ENCODE measurements around the gene MARVELD1. TPM values are rescaled to one million over a fixed set of nuclear protein-coding genes. Genes with fewer than 3 reads are reported as not detected.

Gene MARVELD1
- total RNA-seq, 1 donor from 2014 or later, result 43.7 TPM

GRCh38 chr10:97719602-97720001, 6.1 kb downstream of the MARVELD1 start:
- Histone ChIP-seq H3K9me3 (no peaks in the 10 kb centered on the region), H3K4me3 (no peak overlapping the region), H3K27ac (peak overlapping the region; percentile 98 to 100), H3K36me3 (peaks cover 8 to 37% of the 10 kb centered on the region in 2 donors), H3K27me3 (no peaks in the 10 kb centered on the region), H3K4me1 (peaks cover 19 to 39% of the 10 kb centered on the region in 2 donors)
- DNase-seq (ENCODE audit: low spot score in 2 of 2), result no peak
- intact Hi-C loops (cut with DNase I), result loop anchor here (10.0 kb wide), 1 partner anchor 415 kb away; the partner anchor contains the start of gene R3HCC1L
- TF ChIP-seq CTCF (IDR thresholded peaks at IDR 0.05), result no peak

DNA sequence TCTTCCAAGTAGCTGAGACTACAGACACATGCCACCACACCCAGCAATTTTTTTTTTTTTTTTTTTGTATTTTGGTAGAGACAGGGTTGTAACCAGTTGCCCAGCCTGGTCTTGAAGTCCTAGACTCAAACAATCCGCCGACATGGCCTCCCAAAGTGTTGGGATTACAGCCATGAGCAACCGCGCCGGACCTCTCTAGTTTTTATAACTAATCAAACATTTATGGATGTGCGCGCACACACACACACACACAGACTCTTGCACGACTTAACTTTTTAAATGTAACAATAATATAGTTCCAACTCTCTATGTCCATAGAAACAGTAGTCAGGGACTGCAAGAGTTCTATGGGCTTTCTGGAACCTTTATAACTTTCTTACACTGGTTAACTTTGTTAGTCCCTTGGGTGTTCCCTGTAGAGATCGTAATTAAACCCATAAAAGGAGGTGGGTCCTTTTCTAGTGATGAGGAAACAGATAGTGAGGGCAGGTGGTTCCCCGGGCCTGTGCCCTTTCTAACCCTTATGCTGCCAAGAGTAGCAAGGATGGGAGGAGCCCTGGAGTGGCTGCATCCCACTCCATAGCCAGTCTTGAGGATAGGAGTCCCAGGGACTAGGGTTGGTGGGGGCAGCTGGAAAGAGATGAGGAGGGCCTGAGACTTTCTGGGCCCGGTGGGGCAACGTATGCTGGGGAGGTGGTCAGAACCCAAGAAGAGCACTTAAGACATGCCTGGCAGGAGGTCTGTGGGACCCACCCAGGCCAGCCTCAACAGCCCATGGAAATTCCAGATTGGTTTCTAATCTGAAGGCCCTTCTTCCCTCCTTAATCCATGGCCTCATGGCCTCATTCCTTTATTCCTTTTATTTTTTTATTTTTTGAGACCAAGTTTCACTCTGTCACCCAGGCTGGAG, 8.6 kb downstream of the MARVELD1 start:
- peaks cover 11 to 35% of the 10 kb centered on the region in 2 donors for H3K4me1 ChIP-seq

DNA sequence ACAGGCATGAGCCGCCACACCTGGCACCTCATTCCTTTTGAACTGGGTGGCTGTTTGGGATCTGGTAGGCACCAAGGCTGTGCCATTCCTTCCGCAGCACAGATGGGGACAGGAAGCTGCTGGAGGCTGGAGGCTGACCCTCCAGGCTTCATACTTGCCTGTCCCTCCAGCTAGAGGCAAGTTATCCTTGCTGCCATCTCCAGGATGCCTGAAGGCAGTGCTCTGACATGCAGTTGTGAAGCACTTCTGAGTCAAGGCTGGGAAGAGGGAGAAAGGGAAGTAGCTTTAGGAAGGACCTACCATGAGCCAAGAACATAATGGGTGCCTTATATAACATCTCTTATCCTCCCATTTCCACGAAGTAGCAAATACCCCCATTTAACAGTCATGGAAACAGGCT, 9.5 kb downstream of the MARVELD1 start:
- no peak for DNase-seq (ENCODE audit: low spot score in 2 of 2)

More for the DNA sequence above, 8.6 kb downstream of the MARVELD1 start:
- Histone ChIP-seq H3K36me3 (peaks cover 4 to 32% of the 10 kb centered on the region in 2 donors), H3K9me3 (no peaks in the 10 kb centered on the region), H3K4me3 (no peak overlapping the region), H3K27ac (peak overlapping the region; percentile 22 to 57), H3K27me3 (no peaks in the 10 kb centered on the region)
- intact Hi-C loops (cut with DNase I), result no loop called here
- no peak for DNase-seq (ENCODE audit: low spot score in 2 of 2)
- no peak for TF ChIP-seq CTCF (IDR thresholded peaks at IDR 0.05)

DNA sequence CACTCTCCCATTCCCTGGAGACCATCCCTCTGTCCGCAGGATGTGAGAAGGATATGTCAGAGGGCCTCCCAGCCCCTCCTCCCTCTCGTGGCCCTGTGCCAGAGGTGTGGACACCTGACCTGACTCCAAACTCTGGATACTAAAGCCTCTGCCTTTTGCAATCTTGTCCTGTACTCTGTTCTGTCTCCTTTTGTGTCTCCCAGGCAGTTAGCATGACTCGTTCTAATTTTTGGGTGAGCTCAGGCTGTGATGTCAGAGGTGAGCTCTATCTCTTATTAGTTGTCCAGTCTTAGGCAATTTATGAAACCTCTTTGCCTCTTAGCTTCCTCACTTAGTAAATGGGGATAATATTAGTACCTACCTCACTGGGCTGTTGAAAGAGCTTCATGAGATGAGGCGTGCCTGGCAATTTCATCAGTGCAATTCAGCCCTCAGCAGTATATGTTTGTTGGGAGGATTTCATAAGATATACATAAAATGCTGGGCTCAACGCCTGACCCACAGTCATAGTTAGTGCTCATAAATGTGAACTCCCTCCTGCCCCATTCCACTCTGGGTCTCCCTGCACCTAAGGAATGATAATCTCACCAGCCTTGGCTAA, 10.9 kb downstream of the MARVELD1 start:
- intact Hi-C loops (cut with DNase I), result no loop called here
- no peak for DNase-seq (ENCODE audit: low spot score in 2 of 2)
- no peaks in the 10 kb centered on the region for H3K9me3 ChIP-seq
- no peak for TF ChIP-seq CTCF (IDR thresholded peaks at IDR 0.05)
- peak overlapping the region in 1 of 2 donors; percentile 37 for H3K27ac ChIP-seq
- H3K36me3 ChIP-seq, result peaks cover 3 to 10% of the 10 kb centered on the region in 2 donors
- H3K4me3 ChIP-seq, result no peak overlapping the region
- H3K27me3 ChIP-seq, result no peaks in the 10 kb centered on the region
- peaks cover 0 to 17% of the 10 kb centered on the region in 2 donors for H3K4me1 ChIP-seq

More for the DNA sequence above, 9.5 kb downstream of the MARVELD1 start:
- TF ChIP-seq CTCF (IDR thresholded peaks at IDR 0.05), result no peak
- H3K4me1 ChIP-seq, result peaks cover 11 to 31% of the 10 kb centered on the region in 2 donors
- H3K9me3 ChIP-seq, result no peaks in the 10 kb centered on the region
- peaks cover 3 to 23% of the 10 kb centered on the region in 2 donors for H3K36me3 ChIP-seq
- intact Hi-C loops (cut with DNase I), result no loop called here
- peak overlapping the region; percentile 8 to 57 for H3K27ac ChIP-seq
- no peaks in the 10 kb centered on the region for H3K27me3 ChIP-seq
- H3K4me3 ChIP-seq, result no peak overlapping the region

GRCh38 chr10:97726636-97727178, 13.2 kb downstream of the MARVELD1 start:
- H3K27me3 ChIP-seq, result no peaks in the 10 kb centered on the region
- DNase-seq (ENCODE audit: low spot score in 2 of 2), result no peak
- intact Hi-C loops (cut with DNase I), result loop anchor here (1.0 kb wide), 1 partner anchor 12 kb away; no protein-coding TSS in a partner anchor
- H3K9me3 ChIP-seq, result no peaks in the 10 kb centered on the region
- peak overlapping the region; percentile 32 to 38 for H3K4me3 ChIP-seq
- peak overlapping the region; percentile 79 to 86 for H3K27ac ChIP-seq
- peaks cover under 1 to 2% of the 10 kb centered on the region in 2 donors for H3K36me3 ChIP-seq
- H3K4me1 ChIP-seq, result peaks cover 0 to 16% of the 10 kb centered on the region in 2 donors
- no peak for TF ChIP-seq CTCF (IDR thresholded peaks at IDR 0.05)
